GM18873 (cell line): Measurements from ENCODE around the gene COL18A1.
"Not testable (repeated sequence)": the region's sequence is repeated elsewhere in the genome, so short reads cannot be mapped to it uniquely, and the experiment has no call there.

Experiments
- ATAC-seq: cut with Tn5 transposase; IDR thresholded peaks from one replicate; pipeline ENCODE4 v1.9.1; 2021; ENCODE audit warnings: mild to moderate bottlenecking, moderate library complexity, moderate number of reproducible peaks; ENCODE audit not compliant: unreplicated experiment, low FRiP score

COL18A1 gene

GRCh38 chr21:45523411-45524101 lies 118.6 kb downstream of the COL18A1 start:
- ATAC-seq, result no peak

- ATAC-seq, result no peak
Observed at GRCh38 chr21:45524756-45525152, 119.8 kb downstream of the COL18A1 start.

DNA sequence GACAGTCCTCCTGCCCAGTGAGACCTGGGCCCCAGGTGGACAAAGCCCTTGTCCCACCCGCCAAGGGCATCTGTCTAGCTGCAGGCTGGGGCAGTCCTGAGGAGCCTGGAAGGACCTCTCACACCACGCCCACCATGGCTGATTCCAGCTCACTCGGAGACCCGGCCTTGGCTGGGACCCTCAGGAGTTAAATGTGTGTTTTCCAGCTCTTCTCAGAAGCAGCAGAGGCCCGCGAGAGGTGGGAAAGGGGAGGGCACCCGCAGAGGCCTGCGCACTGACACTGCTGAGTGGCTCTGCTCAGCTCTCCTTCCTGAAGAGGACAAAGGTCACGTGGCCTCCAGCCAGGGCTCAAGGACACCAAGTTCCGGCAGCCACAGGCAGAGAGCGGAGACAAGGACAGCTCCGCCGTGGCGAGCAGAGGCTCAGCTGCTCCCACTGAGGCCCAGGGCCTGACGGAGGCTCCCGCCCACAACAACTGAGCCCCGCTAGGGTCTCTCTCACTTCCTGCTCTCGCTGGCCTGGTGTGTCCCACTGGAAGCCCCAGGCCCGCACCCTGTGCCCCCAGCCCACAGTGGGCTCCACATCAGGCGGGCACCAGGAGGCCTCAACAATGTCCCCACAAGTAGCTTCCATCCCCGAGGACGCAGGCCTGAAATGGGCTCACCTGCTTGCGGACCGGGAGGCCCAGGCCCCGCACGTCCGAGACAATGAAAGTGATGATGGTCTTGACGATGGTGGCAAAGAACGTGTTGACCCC lies 120.4 kb downstream of the COL18A1 start:
- no peak for ATAC-seq

DNA sequence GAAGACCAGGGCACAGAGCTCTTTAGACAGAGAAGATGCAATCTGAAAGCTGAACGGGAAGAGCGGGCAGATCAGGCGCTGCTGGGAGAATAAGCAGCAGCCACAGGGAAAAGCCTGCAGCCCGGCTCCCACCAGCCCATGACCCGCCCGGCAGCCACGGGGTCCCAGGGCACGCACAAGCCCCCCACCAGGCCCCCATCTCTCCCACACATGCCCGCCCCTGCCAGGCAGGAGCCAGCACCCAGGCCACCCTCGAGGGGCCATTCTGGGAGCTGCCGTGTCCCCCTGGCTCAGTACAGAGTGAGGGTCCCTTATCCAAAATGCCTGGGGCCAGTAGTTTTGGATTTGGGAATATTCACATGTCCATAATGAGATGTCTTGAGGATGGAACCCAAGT lies 120.9 kb downstream of the COL18A1 start:
- no peak for ATAC-seq

- ATAC-seq, result not testable (repeated sequence)
Observed at GRCh38 chr21:45527151-45527999, 122.4 kb downstream of the COL18A1 start.

DNA sequence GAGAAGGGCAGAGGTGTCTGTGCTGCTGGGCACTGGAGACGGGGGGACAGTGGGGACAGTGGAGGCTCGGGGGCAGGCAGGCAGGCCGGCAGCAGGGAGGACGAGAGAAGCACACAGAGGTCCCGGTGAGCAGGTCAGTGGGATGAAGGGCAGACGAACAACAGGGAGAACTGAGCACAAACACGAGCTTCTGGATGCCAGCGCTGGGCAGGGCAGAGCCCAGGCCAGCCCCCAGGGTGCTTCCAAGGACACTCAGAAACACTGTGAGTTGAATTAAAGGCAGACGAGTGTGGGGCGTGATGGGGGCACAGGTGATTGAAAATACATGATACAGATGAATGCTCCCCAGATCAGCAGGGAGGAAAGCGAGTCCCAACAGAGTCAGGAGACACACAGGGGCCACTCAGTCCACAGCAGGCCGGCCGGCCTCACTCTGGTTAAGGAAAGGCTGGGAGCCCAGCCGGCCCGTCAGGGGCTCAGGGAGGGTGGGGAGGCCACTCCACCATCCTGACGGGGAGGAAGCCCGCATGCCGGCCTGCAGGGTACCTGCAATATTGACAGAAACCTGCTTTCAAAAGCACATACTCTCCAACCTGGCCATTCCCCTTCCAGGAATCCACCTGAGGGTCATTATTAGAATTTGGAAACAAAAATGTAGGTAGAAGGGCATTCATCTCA lies 123.2 kb downstream of the COL18A1 start:
- ATAC-seq, result no peak

GRCh38 chr21:45528981-45529784 lies 124.2 kb downstream of the COL18A1 start:
- ATAC-seq, result no peak

DNA sequence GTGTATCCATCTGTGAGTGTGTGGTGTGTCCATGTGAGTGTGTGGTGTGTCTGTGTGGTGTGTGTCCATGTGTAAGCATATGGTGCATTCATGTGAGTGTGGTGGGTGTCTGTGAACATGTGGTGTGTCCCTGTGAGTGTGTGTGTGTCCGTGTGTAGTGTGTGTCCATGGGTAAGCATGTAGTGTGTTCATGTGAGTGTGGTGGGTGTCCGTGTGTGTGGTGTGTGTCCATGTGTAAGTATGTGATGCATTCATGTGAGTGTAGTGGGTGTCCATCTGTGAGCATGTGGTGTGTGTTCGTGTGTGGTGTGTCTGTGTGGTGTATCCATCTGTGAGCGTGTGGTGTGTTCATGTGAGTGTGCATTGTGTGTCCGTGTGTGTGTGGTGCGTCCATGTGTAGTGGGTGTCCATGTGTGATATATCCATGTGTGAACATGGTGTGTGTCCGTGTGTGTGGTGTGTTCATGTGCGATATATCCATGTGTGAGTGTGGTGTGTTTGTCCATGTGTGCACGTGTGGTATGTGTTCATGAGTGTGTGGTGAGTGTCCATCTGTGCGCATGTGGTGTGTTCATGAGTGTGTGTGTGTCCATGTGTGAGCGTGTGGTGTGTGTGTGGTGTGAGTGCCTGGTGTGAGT lies 124.9 kb downstream of the COL18A1 start:
- ATAC-seq, result no peak

- ATAC-seq, result no peak
Observed at GRCh38 chr21:45530423-45531113, 125.6 kb downstream of the COL18A1 start.

DNA sequence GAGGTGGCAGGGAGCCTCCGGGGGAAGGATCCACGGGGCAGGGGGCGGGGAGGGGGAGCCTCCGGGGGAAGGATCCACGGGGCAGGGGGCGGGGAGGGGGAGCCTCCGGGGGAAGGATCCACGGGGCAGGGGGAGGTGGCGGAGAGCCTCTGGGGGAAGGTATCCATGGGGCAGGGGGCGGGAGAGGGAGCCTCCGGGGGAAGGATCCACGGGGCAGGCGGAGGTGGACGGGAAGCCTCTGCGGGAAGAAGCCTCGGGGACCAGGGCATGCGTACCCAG lies 126.1 kb downstream of the COL18A1 start:
- ATAC-seq, result not testable (repeated sequence)

- no peak for ATAC-seq
Observed at GRCh38 chr21:45531393-45532215, 126.6 kb downstream of the COL18A1 start.

DNA sequence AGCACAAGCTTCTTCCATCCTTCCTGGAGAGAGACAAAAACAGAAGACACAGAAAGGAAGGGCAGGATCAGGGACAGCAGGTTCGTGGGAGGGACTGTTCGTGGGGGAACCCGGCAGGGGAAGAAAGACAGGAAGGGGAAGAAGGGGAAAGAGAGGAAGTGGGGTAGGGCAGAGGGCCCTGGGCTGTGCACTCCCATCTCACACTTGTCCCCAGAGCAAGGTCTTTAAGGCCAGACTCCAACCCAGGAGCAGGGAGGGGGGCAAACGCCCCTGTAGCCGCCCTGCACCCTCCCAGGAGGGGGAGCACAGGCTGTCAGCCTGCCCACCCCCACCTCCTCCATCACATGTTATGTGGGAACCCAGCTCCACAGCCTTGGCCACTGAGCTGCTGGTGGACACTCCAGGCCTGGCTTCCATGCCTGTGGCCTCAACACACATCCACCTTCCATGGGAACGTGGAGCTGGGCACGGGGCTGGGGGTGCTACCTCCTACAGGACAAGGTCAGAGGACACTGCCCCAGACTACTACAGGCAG lies 127.9 kb downstream of the COL18A1 start:
- no peak for ATAC-seq

GRCh38 chr21:45533361-45533845 lies 128.4 kb downstream of the COL18A1 start:
- ATAC-seq, result no peak

DNA sequence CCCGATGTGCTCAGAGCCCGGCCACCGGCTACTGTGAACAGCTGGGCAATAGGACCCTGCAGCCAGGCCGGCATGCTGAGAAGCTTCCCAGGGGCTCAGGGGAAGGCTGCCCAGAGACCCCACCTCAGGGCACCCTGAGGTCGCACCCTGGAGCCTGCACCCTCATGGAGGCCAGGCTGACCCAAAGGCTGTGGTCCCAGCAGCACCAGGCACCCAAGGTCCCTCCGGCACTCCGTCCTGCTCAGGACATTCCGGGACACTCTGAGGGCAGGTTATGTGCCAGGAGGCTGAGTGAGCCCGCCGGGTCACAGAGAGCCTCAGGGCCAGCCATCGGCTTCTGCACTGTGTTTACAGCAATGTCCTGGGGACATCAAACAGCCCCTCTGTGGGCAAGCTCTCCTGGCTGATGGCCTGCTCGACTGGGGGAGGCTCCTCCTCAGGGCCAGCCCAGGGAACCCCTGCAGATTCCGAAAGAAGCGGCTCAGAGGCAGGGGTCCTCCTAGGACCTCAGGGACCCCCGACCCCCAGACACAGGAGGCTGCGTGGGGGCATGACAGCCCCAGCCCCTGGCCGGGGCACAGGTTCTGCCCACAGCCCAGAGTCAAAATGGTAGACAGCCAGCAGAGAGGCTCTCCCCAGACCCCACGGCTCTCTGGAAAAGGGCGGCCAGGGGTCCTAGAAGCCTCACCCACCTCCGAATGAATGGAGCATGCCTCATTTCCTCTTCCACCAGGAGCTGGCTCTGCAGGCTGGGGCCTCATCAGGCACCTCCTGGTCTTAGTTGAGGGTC lies 129.1 kb downstream of the COL18A1 start:
- no peak for ATAC-seq

- no peak for ATAC-seq
Observed at GRCh38 chr21:45534636-45535331, 129.8 kb downstream of the COL18A1 start.

GRCh38 chr21:45535341-45536081 lies 130.5 kb downstream of the COL18A1 start:
- ATAC-seq, result no peak
